ENCODE measurements around the gene MAPK14. TPM values are rescaled to one million over a fixed set of nuclear protein-coding genes. Genes with fewer than 3 reads are reported as not detected.
A peak's percentile ranks its signal among the peaks of the same experiment; 100 is the strongest.

The MAPK14 gene
- total and polyA plus RNA-seq, 9 of the 15 experiments (the other 6 are each of a cell fraction or from before 2014, with no cell fraction given), result 8.8 to 62.7 (median 35.5) TPM

- TF ChIP-seq ETS1 (conservative IDR thresholded peaks at IDR 0.05; ENCODE audit: control insufficient read depth, low read depth, low read length) (peak; percentile 83), E2F8 (IDR thresholded peaks at IDR 0.05; ENCODE audit: low read depth, partially characterized antibody) (no peak), AFF4 (CRISPR knock-in tag; IDR thresholded peaks at IDR 0.05) (no peak), KLF10 (CRISPR knock-in tag; IDR thresholded peaks at IDR 0.05) (no peak), ZBTB2 (IDR thresholded peaks at IDR 0.05) (peak; percentile 36; the same call in 1 of the 2 replicates), MAFF (IDR thresholded peaks at IDR 0.05; ENCODE audit: low read length) (no peak)
- TF ChIP-seq, protein P1, sequence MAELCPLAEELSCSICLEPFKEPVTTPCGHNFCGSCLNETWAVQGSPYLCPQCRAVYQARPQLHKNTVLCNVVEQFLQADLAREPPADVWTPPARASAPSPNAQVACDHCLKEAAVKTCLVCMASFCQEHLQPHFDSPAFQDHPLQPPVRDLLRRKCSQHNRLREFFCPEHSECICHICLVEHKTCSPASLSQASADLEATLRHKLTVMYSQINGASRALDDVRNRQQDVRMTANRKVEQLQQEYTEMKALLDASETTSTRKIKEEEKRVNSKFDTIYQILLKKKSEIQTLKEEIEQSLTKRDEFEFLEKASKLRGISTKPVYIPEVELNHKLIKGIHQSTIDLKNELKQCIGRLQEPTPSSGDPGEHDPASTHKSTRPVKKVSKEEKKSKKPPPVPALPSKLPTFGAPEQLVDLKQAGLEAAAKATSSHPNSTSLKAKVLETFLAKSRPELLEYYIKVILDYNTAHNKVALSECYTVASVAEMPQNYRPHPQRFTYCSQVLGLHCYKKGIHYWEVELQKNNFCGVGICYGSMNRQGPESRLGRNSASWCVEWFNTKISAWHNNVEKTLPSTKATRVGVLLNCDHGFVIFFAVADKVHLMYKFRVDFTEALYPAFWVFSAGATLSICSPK (IDR thresholded peaks at IDR 0.05; ENCODE audit: borderline replicate concordance), result no peak
- TF ChIP-seq, protein P2, sequence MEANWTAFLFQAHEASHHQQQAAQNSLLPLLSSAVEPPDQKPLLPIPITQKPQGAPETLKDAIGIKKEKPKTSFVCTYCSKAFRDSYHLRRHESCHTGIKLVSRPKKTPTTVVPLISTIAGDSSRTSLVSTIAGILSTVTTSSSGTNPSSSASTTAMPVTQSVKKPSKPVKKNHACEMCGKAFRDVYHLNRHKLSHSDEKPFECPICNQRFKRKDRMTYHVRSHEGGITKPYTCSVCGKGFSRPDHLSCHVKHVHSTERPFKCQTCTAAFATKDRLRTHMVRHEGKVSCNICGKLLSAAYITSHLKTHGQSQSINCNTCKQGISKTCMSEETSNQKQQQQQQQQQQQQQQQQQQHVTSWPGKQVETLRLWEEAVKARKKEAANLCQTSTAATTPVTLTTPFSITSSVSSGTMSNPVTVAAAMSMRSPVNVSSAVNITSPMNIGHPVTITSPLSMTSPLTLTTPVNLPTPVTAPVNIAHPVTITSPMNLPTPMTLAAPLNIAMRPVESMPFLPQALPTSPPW (CRISPR knock-in tag; IDR thresholded peaks at IDR 0.05), result peak; percentile 40
- TF ChIP-seq, protein P3, sequence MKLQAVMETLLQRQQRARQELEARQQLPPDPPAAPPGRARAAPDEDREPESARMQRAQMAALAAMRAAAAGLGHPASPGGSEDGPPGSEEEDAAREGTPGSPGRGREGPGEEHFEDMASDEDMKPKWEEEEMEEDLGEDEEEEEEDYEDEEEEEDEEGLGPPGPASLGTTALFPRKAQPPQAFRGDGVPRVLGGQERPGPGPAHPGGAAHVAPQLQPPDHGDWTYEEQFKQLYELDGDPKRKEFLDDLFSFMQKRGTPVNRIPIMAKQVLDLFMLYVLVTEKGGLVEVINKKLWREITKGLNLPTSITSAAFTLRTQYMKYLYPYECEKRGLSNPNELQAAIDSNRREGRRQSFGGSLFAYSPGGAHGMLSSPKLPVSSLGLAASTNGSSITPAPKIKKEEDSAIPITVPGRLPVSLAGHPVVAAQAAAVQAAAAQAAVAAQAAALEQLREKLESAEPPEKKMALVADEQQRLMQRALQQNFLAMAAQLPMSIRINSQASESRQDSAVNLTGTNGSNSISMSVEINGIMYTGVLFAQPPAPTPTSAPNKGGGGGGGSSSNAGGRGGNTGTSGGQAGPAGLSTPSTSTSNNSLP (IDR thresholded peaks at IDR 0.05; ENCODE audit: borderline replicate concordance, low read depth, low read length), result no peak
Measured at GRCh38 chr6:36127462-36128016, 99.9 kb downstream of the MAPK14 start (continued).
